Measurements from ENCODE around the gene USP32. TPM values are rescaled to one million over a fixed set of nuclear protein-coding genes. Genes with fewer than 3 reads are reported as not detected.
"Not testable (repeated sequence)": the region's sequence is repeated elsewhere in the genome, so short reads cannot be mapped to it uniquely, and the experiment has no call there.

Gene USP32
- total RNA-seq, 2 donors from 2014 or later, result 27.5 to 34.2 TPM

DNA sequence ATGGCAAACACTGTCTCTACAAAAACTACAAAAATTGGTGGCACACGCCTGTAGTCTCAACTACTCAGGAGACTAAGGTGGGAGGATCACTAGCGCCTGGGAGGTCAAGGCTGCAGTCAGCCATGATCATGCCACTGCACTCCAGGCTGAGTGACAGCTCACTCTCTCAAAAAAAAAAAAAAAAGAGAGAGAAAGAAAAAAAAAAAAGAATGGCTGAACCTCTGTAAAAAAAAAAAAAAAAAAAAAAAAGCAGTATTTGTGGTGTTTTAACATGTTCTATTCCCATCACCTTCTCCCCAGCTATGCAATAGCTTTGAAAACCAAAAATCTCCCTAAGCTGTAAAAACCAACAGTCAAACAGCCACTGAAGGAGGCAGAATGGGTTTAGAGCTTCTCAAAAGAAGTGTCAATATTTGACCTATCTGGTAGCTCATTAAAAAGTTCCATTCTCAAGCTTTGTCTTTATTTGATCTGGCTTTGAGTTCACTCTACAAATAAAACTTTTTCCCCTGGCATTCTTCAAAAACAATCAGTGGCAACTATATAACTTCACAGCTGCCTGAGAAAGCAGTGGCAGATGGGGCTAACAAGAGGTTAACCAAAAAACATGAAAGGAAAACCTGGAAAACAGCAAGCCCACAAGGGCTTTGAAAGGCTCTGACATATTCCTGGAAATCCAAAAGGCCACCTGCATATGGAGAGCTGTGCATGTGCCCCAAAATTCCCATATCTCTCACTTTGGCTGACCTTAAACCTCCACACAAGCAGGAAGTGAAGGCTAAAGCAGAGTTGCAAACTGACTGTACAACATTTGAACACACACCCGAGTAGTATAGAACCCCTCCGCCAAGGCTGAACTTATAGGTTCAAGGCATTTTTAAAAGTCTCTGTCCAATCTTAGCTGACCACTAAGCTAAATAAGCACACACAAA, 36.0 kb downstream of the USP32 start:
- Mint-ChIP-seq H3K27ac (no peak overlapping the region), H3K36me3 (ENCODE audit: low read depth) (no peaks in the 10 kb centered on the region), H3K4me1 (peaks cover 20% of the 10 kb centered on the region), H3K4me3 (no peak overlapping the region), H3K27me3 (no peaks in the 10 kb centered on the region)
- ATAC-seq, result no peak
- no peaks in the 10 kb centered on the region for H3K9me3 ChIP-seq (ENCODE audit: control insufficient read depth, low read length, poor library complexity, severe bottlenecking)
- no peak for DNase-seq

DNA sequence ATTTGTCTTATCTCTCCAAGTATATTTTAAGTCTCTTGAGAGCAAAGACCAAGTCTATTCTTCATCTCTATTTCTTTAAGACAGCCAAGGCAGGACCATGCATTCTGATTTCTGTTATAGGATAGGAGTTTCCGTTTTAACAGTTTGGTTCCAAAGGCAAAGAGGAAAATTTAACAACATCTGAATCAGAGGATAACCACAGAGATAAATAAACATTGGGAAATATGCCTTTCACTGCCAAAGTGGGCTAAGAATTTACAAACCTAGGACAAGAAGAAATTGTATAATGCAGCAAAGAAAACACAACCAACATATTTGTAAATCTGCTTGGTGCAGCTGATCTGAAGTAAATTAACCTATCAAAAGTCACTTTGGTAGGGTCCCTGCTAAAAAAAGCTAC, 37.7 kb downstream of the USP32 start:
- no peak overlapping the region for H3K27ac Mint-ChIP-seq
- no peak for DNase-seq

DNA sequence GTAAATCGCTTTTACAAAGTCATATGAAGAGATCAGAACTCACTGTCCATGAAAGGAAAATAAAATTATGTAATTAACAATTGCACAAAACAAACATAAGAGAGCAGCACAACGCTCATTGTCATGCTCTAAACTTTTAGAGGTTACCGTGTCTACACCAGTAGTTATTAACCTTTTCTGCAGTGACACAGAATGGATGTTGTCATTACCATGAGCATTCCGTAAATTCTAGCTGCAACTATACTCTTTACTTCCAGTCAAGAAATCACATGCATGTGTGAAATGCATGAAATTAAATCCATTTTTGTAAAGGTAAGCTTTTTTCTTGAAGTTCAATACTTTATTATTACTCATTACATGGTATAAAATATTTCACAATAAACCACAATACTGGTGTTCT, 38.2 kb downstream of the USP32 start:
- Mint-ChIP-seq H3K27me3 (no peaks in the 10 kb centered on the region), H3K4me1 (peaks cover 20% of the 10 kb centered on the region), H3K27ac (no peak overlapping the region), H3K36me3 (ENCODE audit: low read depth) (no peaks in the 10 kb centered on the region), H3K4me3 (no peak overlapping the region)
- ATAC-seq (no peak), DNase-seq (no peak)
- no peaks in the 10 kb centered on the region for H3K9me3 ChIP-seq (ENCODE audit: control insufficient read depth, low read length, poor library complexity, severe bottlenecking)

More for the DNA sequence above, 37.7 kb downstream of the USP32 start:
- peaks cover 20% of the 10 kb centered on the region for H3K4me1 Mint-ChIP-seq
- no peak overlapping the region for H3K4me3 Mint-ChIP-seq
- H3K36me3 Mint-ChIP-seq (ENCODE audit: low read depth), result no peaks in the 10 kb centered on the region
- no peak for ATAC-seq
- no peaks in the 10 kb centered on the region for H3K27me3 Mint-ChIP-seq
- no peaks in the 10 kb centered on the region for H3K9me3 ChIP-seq (ENCODE audit: control insufficient read depth, low read length, poor library complexity, severe bottlenecking)

DNA sequence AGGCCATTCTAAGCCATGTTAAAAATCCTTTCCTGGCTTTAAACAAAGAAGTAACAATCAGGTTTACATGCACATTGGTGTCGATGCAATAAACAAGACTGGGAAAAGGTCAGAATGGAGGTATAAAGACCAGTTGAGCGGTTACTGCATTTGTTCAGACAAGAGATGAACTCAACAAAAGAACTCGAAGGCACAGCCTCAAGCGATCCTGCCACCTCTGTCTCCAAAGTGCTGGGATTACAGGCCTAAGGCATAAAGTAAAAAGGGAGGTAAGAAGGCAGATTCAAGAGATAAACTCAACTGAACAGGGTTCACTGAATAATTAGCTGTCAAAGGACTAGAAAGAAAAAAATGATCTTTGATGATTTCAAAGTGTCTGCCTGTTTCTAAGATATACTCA, 39.4 kb downstream of the USP32 start:
- peak overlapping the region; percentile 43 for H3K27ac Mint-ChIP-seq
- no peak for ATAC-seq
- no peak for DNase-seq
- H3K4me3 Mint-ChIP-seq, result no peak overlapping the region
- peaks cover 22% of the 10 kb centered on the region for H3K4me1 Mint-ChIP-seq
- peaks cover 2% of the 10 kb centered on the region for H3K36me3 Mint-ChIP-seq (ENCODE audit: low read depth)
- H3K27me3 Mint-ChIP-seq, result no peaks in the 10 kb centered on the region
- H3K9me3 ChIP-seq (ENCODE audit: control insufficient read depth, low read length, poor library complexity, severe bottlenecking), result no peaks in the 10 kb centered on the region

DNA sequence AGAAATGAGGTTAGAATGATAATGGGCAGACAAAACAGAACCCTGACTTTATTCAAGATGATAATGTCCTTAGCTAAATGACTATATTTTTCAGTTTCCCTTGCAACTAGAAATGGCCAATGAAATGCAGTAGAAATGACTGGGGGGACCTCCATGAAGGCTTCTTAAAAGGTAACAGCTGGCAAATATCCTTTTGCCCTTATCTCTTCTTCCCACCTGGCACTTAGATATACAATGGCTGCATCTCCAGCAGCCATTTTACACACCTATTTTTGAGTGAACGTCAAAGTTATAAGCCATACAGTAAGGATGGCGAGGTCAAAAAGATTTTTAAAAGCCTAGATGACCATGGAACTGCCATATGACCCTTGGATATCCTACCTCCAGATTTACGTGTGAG, 39.9 kb downstream of the USP32 start:
- H3K36me3 Mint-ChIP-seq (ENCODE audit: low read depth), result peaks cover 2% of the 10 kb centered on the region
- no peaks in the 10 kb centered on the region for H3K9me3 ChIP-seq (ENCODE audit: control insufficient read depth, low read length, poor library complexity, severe bottlenecking)
- H3K4me3 Mint-ChIP-seq, result no peak overlapping the region
- no peak for ATAC-seq
- H3K4me1 Mint-ChIP-seq, result peaks cover 22% of the 10 kb centered on the region
- H3K27ac Mint-ChIP-seq, result peak overlapping the region; percentile 43
- no peaks in the 10 kb centered on the region for H3K27me3 Mint-ChIP-seq
- no peak for DNase-seq

DNA sequence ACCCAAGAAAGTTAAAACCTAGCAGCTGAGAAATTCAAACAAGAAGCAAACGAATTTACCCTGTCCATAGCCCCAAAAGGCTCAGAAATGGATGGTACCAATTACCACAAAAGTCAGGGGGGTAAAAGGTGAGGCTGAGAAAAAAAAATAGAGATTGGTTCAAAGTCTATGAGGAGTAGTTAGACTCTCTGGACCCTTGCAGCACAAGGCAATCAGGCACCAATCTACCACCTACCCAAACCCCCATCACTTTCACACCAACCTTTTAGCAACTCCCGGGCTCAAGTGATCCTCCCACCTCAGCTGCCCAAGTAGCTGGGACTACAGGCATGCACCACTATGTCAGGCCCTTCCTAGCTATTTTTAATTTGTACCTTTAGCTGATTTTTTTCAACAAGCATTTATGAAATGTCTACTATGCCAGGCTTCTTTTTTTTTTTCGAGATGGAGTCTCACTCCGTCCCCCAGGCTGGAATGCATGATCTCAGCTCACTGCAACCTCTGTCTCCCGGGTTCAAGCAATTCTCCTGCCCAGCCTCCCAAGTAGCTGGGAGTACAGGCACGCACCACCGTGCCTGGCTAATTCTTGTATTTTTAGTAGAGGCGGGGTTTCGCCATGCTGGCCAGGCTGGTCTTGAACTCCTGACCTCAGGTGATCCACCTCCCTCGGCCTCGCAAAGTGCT, 40.8 kb downstream of the USP32 start:
- no peaks in the 10 kb centered on the region for H3K9me3 ChIP-seq (ENCODE audit: control insufficient read depth, low read length, poor library complexity, severe bottlenecking)
- H3K27me3 Mint-ChIP-seq, result no peaks in the 10 kb centered on the region
- no peak for ATAC-seq
- H3K36me3 Mint-ChIP-seq (ENCODE audit: low read depth), result peaks cover 2% of the 10 kb centered on the region
- peaks cover 23% of the 10 kb centered on the region for H3K4me1 Mint-ChIP-seq
- DNase-seq, result no peak
- H3K4me3 Mint-ChIP-seq, result no peak overlapping the region
- no peak overlapping the region for H3K27ac Mint-ChIP-seq

DNA sequence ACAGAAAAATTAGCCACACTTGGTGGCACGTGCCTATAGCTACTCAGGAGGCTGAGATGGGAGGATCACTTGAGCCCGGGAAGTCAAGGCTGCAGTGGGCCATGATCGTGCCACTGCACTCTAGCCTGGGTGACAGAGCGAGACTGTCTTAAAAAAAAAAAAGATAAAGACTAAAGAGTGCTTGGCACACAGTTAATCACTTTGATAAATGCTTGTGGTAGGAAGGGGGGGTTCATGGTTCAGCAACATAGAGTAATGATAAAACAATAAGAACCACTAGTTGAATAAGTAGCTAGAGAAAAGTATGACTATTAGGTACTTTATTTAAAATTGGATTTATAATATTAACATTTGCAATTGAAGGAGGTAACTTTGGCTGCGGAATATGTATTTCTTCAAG, 43.3 kb downstream of the USP32 start:
- no peak for ATAC-seq
- no peak overlapping the region for H3K27ac Mint-ChIP-seq
- no peaks in the 10 kb centered on the region for H3K9me3 ChIP-seq (ENCODE audit: control insufficient read depth, low read length, poor library complexity, severe bottlenecking)
- H3K4me3 Mint-ChIP-seq, result no peak overlapping the region
- no peaks in the 10 kb centered on the region for H3K27me3 Mint-ChIP-seq
- H3K36me3 Mint-ChIP-seq (ENCODE audit: low read depth), result peaks cover 4% of the 10 kb centered on the region
- H3K4me1 Mint-ChIP-seq, result peaks cover 12% of the 10 kb centered on the region
- DNase-seq, result no peak

DNA sequence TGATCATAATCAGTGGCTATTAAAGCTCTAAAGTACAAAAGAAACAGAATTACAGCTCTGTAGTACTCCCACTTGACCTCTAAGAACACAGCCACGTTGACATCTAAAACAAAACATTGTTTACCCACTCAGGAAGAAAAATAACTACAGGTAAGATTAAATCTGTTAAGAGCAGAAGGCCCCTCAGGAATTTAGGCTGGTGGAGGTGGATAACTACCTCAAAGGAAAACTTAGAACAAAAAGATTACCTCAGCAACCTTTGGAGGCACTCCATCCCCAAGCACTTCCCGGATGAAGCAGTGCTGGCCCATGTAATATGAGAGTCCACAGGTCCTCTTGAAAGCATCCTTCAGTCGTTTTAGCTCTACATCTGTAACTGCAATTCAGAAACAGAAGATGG, 46.7 kb downstream of the USP32 start:
- no peak for ATAC-seq
- Mint-ChIP-seq H3K36me3 (ENCODE audit: low read depth) (peaks cover 8% of the 10 kb centered on the region), H3K27ac (no peak overlapping the region), H3K4me1 (peaks cover 17% of the 10 kb centered on the region), H3K4me3 (no peak overlapping the region), H3K27me3 (no peaks in the 10 kb centered on the region)
- no peaks in the 10 kb centered on the region for H3K9me3 ChIP-seq (ENCODE audit: control insufficient read depth, low read length, poor library complexity, severe bottlenecking)
- no peak for DNase-seq

DNA sequence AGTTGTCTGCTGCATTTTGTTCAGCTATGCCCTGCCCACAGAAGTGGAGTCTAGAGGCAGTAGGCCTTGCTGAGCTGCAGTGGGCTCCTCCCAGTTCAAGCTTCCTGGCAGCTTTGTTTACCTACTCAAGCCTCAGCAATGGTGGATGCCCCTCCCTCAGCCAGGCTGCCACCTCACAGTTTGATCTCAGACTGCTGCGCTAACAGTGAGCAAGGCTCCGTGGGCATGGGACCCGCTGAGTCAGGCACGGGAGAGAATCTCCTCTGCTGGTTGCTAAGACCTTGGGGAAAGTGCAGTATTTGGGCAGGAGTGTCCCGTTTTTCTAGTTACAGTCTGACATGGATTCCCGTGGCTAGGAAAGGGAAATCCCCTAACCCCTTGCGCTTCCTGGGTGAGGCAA, 49.4 kb downstream of the USP32 start:
- H3K4me3 Mint-ChIP-seq; H3K36me3 Mint-ChIP-seq (ENCODE audit: low read depth); ATAC-seq; H3K9me3 ChIP-seq (ENCODE audit: control insufficient read depth, low read length, poor library complexity, severe bottlenecking); DNase-seq; H3K27me3 Mint-ChIP-seq: not testable (repeated sequence)
- peak overlapping the region; percentile 32 for H3K27ac Mint-ChIP-seq
- peaks cover 13% of the 10 kb centered on the region for H3K4me1 Mint-ChIP-seq

DNA sequence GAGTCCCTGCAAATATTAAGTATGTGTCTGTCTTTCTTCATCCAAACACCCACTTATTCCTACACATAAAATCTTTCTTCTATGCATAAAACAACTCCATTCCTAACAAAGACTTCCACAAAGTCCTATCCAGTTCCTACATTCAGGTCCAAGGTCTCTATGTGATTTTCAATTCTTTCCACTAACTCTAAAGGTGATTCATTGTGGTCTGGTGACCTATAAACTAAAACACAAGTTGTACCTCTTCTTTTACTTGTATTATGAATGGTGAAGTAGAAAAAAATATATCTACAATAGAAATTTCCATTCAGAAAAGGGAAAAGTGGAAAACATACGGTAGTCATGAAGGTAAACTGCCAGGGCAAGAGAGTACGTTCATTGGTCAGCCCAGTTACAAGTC, 56.6 kb downstream of the USP32 start:
- Mint-ChIP-seq H3K4me3 (no peak overlapping the region), H3K4me1 (peaks cover 7% of the 10 kb centered on the region), H3K36me3 (ENCODE audit: low read depth) (no peaks in the 10 kb centered on the region), H3K27me3 (no peaks in the 10 kb centered on the region), H3K27ac (no peak overlapping the region)
- no peak for ATAC-seq
- H3K9me3 ChIP-seq (ENCODE audit: control insufficient read depth, low read length, poor library complexity, severe bottlenecking), result no peaks in the 10 kb centered on the region
- DNase-seq, result no peak

DNA sequence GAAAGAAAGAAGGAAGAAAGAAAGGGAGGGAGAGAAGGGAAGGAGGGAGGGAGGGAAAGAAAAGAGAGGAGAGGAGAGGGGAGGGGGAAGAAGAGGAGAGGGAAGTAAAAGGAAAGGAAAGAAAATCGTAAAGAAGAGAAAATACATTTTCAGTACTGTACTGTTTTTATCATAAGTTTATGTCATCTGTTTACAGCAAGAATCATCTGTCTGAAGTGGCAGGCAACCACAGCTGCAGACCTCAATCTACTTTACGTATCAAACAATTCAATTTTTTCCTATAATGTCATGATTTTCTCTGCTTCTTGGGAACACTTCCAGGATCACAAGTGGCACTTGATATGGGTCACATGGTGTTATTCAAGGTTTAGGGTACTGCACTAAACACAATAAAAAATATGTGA, 58.3 kb downstream of the USP32 start:
- no peaks in the 10 kb centered on the region for H3K27me3 Mint-ChIP-seq

DNA sequence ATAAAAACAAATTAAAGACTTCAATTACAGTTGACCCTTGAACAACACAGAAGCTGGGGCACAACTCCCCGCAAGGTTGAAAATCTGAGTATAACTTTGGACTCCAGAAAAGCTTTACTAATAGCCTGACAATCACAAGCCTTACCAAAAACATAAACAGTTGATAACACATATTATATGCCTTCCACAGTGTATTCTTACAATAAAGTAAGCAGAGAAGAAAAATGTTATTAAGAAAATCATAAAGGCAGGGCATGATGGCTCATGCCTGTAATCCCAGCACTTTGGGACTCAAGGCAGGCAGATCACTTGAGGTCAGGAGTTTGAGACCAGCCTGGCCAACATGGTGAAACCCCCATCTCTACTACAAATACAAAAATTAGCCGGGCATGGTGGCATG, 58.9 kb downstream of the USP32 start:
- H3K4me1 Mint-ChIP-seq; DNase-seq; H3K27ac Mint-ChIP-seq; H3K27me3 Mint-ChIP-seq; ATAC-seq; H3K36me3 Mint-ChIP-seq (ENCODE audit: low read depth); H3K9me3 ChIP-seq (ENCODE audit: control insufficient read depth, low read length, poor library complexity, severe bottlenecking); H3K4me3 Mint-ChIP-seq: not testable (repeated sequence)

More for the DNA sequence above, 58.3 kb downstream of the USP32 start:
- Mint-ChIP-seq H3K27ac (no peak overlapping the region), H3K36me3 (ENCODE audit: low read depth) (no peaks in the 10 kb centered on the region), H3K4me3 (no peak overlapping the region), H3K4me1 (peaks cover 7% of the 10 kb centered on the region)
- DNase-seq (no peak), ATAC-seq (no peak)
- H3K9me3 ChIP-seq (ENCODE audit: control insufficient read depth, low read length, poor library complexity, severe bottlenecking), result no peaks in the 10 kb centered on the region

DNA sequence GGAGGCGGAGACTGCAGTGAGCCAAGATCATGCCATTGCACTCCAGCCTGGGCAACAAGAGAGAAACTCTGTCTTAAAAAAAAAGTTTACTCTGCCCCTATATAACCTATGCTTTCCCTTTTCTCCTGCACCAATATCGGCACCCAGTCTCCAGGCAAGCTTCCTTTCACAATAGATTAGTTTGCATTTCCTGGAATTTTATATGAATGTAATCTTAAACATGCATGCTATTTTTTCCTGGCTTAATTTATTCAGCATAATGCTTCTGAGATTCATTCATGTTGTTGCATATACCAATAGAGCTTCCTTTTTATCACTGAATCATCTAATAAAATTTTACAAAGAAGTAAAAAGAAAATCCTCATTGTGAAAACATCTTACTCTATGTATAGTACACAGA, 59.4 kb downstream of the USP32 start:
- Mint-ChIP-seq H3K36me3 (ENCODE audit: low read depth) (no peaks in the 10 kb centered on the region), H3K4me1 (peaks cover 7% of the 10 kb centered on the region), H3K27me3 (no peaks in the 10 kb centered on the region), H3K4me3 (no peak overlapping the region), H3K27ac (no peak overlapping the region)
- DNase-seq (no peak), ATAC-seq (no peak)
- H3K9me3 ChIP-seq (ENCODE audit: control insufficient read depth, low read length, poor library complexity, severe bottlenecking), result no peaks in the 10 kb centered on the region

Measured in T-helper 17 cell (primary cell).